Osteoblast (primary cell): ENCODE data around the gene SMCR8. TPM values are rescaled to one million over a fixed set of nuclear protein-coding genes. Genes with fewer than 3 reads are reported as not detected.

Source experiments
- DNase-seq: peaks from one replicate; pipeline ENCODE4 v3.0.0; 2011; ENCODE audit warnings: low spot score, mixed read lengths; ENCODE audit not compliant: insufficient read length; ENCODE audit errors: missing footprints
- H2AFZ ChIP-seq: 2 replicates; pipeline ENCODE4 v1.6.0; 2011; ENCODE audit warnings: mild to moderate bottlenecking, low read length
- H3K27ac ChIP-seq: 2 replicates; pipeline ENCODE4 v1.5.1; 2011; ENCODE audit warnings: mild to moderate bottlenecking, low read depth, low read length, moderate library complexity
- H3K27me3 ChIP-seq: 2 replicates; pipeline ENCODE4 v1.6.0; 2012; ENCODE audit warnings: mild to moderate bottlenecking, control low read depth, inconsistent platforms, low read length, moderate library complexity; ENCODE audit not compliant: insufficient read depth
- H3K36me3 ChIP-seq: 2 replicates; pipeline ENCODE4 v1.5.1; 2011; ENCODE audit warnings: mild to moderate bottlenecking, low read length, control low read depth, moderate library complexity; ENCODE audit not compliant: insufficient read depth
- H3K4me1 ChIP-seq: 2 replicates; pipeline ENCODE4 v1.5.1; 2011; ENCODE audit warnings: mild to moderate bottlenecking, low read length, control low read depth, moderate library complexity; ENCODE audit not compliant: insufficient read depth
- H3K4me2 ChIP-seq: 2 replicates; pipeline ENCODE4 v1.6.0; 2011; ENCODE audit warnings: mild to moderate bottlenecking, low read length; ENCODE audit not compliant: insufficient read depth
- H3K4me3 ChIP-seq: fragments of 200-600 bp; sonication (generic); 3 replicates; pipeline ENCODE4 v1.5.1; 2012; ENCODE audit warnings: mild to moderate bottlenecking, low read length, inconsistent platforms; ENCODE audit not compliant: insufficient read depth
- H3K79me2 ChIP-seq: 2 replicates; pipeline ENCODE4 v1.6.0; 2012; ENCODE audit warnings: mild to moderate bottlenecking, low read length, control low read depth, inconsistent platforms; ENCODE audit not compliant: insufficient read depth
- H3K9me3 ChIP-seq: 2 replicates; pipeline ENCODE4 v1.5.1; 2011; ENCODE audit warnings: low read depth, low read length, control low read depth
- H4K20me1 ChIP-seq: 2 replicates; pipeline ENCODE4 v1.6.0; 2012; ENCODE audit warnings: mild to moderate bottlenecking, low read length, control low read depth; ENCODE audit not compliant: insufficient read depth
- total RNA-seq: library from RNA; depleted of rRNA; stranded (reverse); fragments of >200 nt; gene quantifications from 2 replicates; pipeline ENCODE4 v1.2.3, GENCODE V29; 2012
- TF ChIP-seq, protein P1 (sequence below): IDR thresholded peaks from 2 replicates; pipeline ENCODE4 v1.5.1; 2011; ENCODE audit warnings: mild to moderate bottlenecking, low read depth, low read length, moderate library complexity; ENCODE audit errors: extremely low read depth

The SMCR8 gene, protein sequence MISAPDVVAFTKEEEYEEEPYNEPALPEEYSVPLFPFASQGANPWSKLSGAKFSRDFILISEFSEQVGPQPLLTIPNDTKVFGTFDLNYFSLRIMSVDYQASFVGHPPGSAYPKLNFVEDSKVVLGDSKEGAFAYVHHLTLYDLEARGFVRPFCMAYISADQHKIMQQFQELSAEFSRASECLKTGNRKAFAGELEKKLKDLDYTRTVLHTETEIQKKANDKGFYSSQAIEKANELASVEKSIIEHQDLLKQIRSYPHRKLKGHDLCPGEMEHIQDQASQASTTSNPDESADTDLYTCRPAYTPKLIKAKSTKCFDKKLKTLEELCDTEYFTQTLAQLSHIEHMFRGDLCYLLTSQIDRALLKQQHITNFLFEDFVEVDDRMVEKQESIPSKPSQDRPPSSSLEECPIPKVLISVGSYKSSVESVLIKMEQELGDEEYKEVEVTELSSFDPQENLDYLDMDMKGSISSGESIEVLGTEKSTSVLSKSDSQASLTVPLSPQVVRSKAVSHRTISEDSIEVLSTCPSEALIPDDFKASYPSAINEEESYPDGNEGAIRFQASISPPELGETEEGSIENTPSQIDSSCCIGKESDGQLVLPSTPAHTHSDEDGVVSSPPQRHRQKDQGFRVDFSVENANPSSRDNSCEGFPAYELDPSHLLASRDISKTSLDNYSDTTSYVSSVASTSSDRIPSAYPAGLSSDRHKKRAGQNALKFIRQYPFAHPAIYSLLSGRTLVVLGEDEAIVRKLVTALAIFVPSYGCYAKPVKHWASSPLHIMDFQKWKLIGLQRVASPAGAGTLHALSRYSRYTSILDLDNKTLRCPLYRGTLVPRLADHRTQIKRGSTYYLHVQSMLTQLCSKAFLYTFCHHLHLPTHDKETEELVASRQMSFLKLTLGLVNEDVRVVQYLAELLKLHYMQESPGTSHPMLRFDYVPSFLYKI
- 22.1 TPM in 2 replicates for total RNA-seq

DNA sequence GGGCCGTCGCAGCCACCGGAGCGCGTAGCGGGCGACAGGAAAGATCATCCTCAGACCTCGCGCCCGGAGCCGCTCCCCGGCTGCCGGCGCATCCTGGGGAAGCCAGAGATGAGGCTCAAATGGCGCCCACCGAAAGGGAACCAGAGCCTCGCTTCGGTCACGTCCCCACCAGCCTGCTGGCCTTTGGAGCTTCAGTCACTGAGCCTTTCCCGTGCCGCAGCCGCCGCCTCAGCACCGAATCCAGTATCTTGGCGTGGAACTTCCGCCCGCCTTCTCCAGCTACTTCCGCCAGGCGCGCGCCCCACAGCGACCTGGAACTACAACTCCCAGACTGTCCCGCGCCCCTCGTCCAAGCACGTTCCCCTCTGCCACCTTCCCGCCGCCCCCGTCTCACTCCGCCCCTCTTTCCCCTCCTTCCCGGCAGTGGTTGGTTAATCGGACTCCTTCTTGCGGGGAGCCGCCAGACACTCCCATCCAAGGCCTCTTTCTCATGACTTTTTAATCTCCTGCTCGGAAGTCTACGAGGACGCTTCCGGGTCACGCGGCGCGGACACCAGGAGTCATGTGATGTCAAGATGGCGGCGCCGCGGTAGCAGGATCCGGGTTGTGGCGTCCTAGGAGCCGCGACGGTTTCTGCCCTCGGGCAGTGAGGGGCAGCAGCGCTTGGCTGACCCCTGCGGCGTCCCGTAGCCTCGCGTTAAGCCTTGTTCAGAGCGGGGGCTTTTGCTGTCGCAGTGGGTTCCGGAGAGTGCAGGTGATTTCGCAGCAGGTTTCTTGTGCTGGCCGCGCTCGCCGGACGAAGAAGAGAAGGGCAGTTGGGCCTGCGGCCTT lies at the start of gene SMCR8, which contains the start of gene TOP3A:
SMCR8 (plus strand) TSS at position 563 of the 831 bp plus-strand sequence. CDS start 497 bp downstream, outside the sequence.
TOP3A (minus strand) TSS at position 264 of the 831 bp plus-strand sequence; CDS start at position 48, 216 bp downstream.
- H3K27me3 ChIP-seq = no peaks in the 10 kb centered on the region
- TF ChIP-seq, protein P1, sequence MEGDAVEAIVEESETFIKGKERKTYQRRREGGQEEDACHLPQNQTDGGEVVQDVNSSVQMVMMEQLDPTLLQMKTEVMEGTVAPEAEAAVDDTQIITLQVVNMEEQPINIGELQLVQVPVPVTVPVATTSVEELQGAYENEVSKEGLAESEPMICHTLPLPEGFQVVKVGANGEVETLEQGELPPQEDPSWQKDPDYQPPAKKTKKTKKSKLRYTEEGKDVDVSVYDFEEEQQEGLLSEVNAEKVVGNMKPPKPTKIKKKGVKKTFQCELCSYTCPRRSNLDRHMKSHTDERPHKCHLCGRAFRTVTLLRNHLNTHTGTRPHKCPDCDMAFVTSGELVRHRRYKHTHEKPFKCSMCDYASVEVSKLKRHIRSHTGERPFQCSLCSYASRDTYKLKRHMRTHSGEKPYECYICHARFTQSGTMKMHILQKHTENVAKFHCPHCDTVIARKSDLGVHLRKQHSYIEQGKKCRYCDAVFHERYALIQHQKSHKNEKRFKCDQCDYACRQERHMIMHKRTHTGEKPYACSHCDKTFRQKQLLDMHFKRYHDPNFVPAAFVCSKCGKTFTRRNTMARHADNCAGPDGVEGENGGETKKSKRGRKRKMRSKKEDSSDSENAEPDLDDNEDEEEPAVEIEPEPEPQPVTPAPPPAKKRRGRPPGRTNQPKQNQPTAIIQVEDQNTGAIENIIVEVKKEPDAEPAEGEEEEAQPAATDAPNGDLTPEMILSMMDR = no peak
- H3K36me3 ChIP-seq = peaks cover 39% of the 10 kb centered on the region
- peaks cover 93% of the 10 kb centered on the region for H3K79me2 ChIP-seq
- H3K4me1 ChIP-seq = peaks cover 37% of the 10 kb centered on the region
- peak within 1 kb of the TSS; percentile 93 for H3K27ac ChIP-seq
- H2AFZ ChIP-seq = peak within 1 kb of the TSS; percentile 96
- peaks cover 51% of the 10 kb centered on the region for H4K20me1 ChIP-seq
- H3K9me3 ChIP-seq = no peaks in the 10 kb centered on the region
- peak; percentile 98 for DNase-seq
- peak within 1 kb of the TSS; percentile 96 for H3K4me3 ChIP-seq
- H3K4me2 ChIP-seq = peak within 1 kb of the TSS; percentile 99

- DNase-seq = peak; percentile 46
- no peak overlapping the region for H2AFZ ChIP-seq
- peaks cover 6% of the 10 kb centered on the region for H4K20me1 ChIP-seq
- no peak overlapping the region for H3K27ac ChIP-seq
- no peaks in the 10 kb centered on the region for H3K9me3 ChIP-seq
- H3K36me3 ChIP-seq = peaks cover 20% of the 10 kb centered on the region
- TF ChIP-seq, protein P1 = no peak
- H3K4me3 ChIP-seq = no peak overlapping the region
- H3K4me2 ChIP-seq = no peak overlapping the region
- H3K4me1 ChIP-seq = peaks cover 4% of the 10 kb centered on the region
- no peaks in the 10 kb centered on the region for H3K27me3 ChIP-seq
- peaks cover 8% of the 10 kb centered on the region for H3K79me2 ChIP-seq
Measured at GRCh38 chr17:18267366-18267765, 47.7 kb upstream of the SMCR8 start.

DNA sequence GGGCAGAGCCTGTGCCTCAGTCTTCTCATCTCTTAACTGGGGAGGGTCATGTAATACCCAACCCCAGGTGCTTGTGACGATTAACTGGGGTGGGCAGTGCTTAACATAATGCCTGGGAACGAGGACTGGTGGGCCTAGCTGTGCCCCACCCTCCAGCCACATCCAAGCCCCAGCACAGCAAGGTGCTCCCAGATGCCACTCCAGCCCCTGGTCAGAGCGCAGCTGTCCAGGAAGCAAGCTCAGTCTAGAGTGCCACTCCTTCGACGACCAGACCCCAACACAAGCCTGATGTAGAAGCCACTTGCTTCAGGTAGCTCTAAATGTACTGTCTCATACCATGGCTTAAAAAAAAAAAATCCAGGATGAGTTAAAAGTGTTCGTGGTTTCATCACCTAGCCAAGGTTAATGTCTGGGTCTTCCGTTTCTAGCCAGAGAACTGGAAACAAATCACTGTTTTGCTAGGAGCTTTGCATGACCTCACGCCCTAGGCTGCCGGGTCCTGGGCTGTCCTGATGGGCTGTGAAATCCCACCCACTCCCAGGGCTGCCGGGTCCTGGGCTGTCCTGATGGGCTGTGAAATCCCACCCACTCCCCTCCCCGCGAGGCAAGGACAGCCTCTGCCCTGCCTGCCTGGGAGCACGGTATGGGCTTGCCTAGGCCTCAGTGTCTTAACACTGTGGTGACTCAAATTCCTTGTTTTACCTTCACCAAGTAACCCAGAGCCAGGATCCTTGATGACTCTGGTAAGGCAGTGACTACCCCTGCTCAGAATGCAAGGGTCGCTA lies 47.0 kb upstream of the SMCR8 start:
- Histone ChIP-seq H3K27me3 (no peaks in the 10 kb centered on the region), H4K20me1 (no peaks in the 10 kb centered on the region), H3K9me3 (no peaks in the 10 kb centered on the region), H2AFZ (no peak overlapping the region), H3K4me1 (peaks cover 4% of the 10 kb centered on the region), H3K79me2 (peaks cover under 1% of the 10 kb centered on the region), H3K4me3 (no peak overlapping the region), H3K4me2 (no peak overlapping the region), H3K36me3 (peaks cover 22% of the 10 kb centered on the region), H3K27ac (no peak overlapping the region)
- peak; percentile 62 for DNase-seq
- TF ChIP-seq, protein P1 = no peak
